Left lung (tissue), 10 donors: ENCODE measurements around the gene TBC1D22B. TPM values are rescaled to one million over a fixed set of nuclear protein-coding genes. Genes with fewer than 3 reads are reported as not detected.

Source experiments
- ATAC-seq: fragments of 200-7000 bp; cut with Tn5 transposase; one replicate; pipeline ENCODE4 v1.9.1; 2020; ENCODE audit warnings: moderate library complexity
- DNase-seq, 4 donors: peaks; one replicate each; pipeline ENCODE4 v3.0.0-alpha.2; 2013 to 2020
- H3K27ac ChIP-seq, 2 donors: fragments of 200-600 bp; sonication (generic) in 1 of 2; one replicate each; pipeline versions ENCODE4 v1.5.0 to v1.8.0; 2020 to 2021
- H3K27me3 ChIP-seq, 2 donors: fragments of 200-600 bp; sonication (generic) in 1 of 2; one replicate each; pipeline versions ENCODE4 v1.5.0 to v1.8.0; 2020 to 2021
- H3K36me3 ChIP-seq, 2 donors: fragments of 200-600 bp; sonication (generic) in 1 of 2; one replicate each; pipeline versions ENCODE4 v1.5.0 to v1.8.0; 2020 to 2021
- H3K4me1 ChIP-seq, 2 donors: fragments of 200-600 bp; one replicate each; pipeline ENCODE4 v1.8.0; 2021
- H3K4me3 ChIP-seq, 2 donors: fragments of 200-600 bp; sonication (generic) in 1 of 2; one replicate each; pipeline versions ENCODE4 v1.5.0 to v1.8.0; 2020 to 2021; ENCODE audit warnings: mild to moderate bottlenecking in 1 of 2
- H3K9me3 ChIP-seq, 2 donors: fragments of 200-600 bp; sonication (generic) in 1 of 2; one replicate each; pipeline versions ENCODE4 v1.5.0 to v1.8.0; 2020 to 2021
- intact Hi-C, 2 donors: fragments of 100-400 bp; cut with DNase I; formaldehyde crosslinking; loops; one replicate each; pipeline versions ENCODE4 v1.11.2 to v1.14.2; 2022
- polyA plus RNA-seq, 6 donors: library from polyadenylated mRNA; unstranded; fragments of 120-200 nt; gene quantifications; one replicate each; pipeline ENCODE4 v1.2.1, GENCODE V29; 2013; ENCODE audit not compliant: insufficient read length in 6 of 6
- total RNA-seq, 2 donors: library from RNA; stranded (reverse); fragmentation: NEBNext Ultra II Directional; extraction: Animal tissue kit (Norgen Biotek cat#: 25700); gene quantifications; one replicate each; pipeline ENCODE4 v1.2.1, GENCODE V29; 2021
- TF ChIP-seq, protein P1 (sequence below), 2 donors: fragments of 200-600 bp; sonication (generic) in 1 of 2; IDR thresholded peaks; one replicate each; pipeline versions ENCODE4 v1.5.0 to v1.8.0; 2021; ENCODE audit warnings: antibody characterized with exemption in 2 of 2
- donor health status: DM: no; HTN: yes; CAD: no.
- donor health status: DM: no; HTN: no; CAD: no.

TBC1D22B gene
- total and polyA plus RNA-seq, 8 donors = 10.7 to 14.6 (median 12.8) TPM

DNA sequence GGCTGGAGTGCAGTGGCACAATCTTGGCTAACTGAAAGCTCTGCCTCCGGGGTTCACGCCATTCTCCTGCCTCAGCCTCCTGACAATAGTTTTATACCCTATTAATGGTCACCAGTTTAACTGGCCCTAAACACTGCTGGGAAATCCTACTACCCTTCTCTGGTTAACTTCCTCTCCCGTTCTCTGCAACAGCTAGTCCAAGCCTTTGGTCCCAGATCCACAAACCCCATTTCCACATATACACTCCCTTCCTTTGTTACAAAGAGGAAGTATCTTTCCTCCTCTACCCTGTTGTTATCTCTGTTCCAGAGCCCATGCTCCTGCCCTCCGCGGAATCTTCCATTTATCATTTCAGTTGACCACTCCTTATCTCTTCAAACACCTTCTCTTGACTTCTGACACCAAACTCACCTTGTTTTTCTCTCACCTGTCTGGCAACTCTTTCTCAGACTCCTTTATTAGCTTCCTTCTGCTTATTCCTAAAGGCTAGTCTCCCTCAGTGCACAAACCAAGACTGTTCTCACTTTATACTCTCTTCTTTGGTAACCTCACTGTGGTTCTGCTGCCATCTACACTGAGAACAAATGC is 25.0 kb upstream of the TBC1D22B start:
- ATAC-seq = no peak
- H3K27ac ChIP-seq = no peak overlapping the region
- H3K9me3 ChIP-seq = no peaks in the 10 kb centered on the region
- no peak overlapping the region for H3K4me3 ChIP-seq
- intact Hi-C loops = no loop called here
- peaks cover 0 to 5% of the 10 kb centered on the region in 2 donors for H3K4me1 ChIP-seq
- no peaks in the 10 kb centered on the region for H3K27me3 ChIP-seq
- H3K36me3 ChIP-seq = no peaks in the 10 kb centered on the region
- TF ChIP-seq, protein P1, sequence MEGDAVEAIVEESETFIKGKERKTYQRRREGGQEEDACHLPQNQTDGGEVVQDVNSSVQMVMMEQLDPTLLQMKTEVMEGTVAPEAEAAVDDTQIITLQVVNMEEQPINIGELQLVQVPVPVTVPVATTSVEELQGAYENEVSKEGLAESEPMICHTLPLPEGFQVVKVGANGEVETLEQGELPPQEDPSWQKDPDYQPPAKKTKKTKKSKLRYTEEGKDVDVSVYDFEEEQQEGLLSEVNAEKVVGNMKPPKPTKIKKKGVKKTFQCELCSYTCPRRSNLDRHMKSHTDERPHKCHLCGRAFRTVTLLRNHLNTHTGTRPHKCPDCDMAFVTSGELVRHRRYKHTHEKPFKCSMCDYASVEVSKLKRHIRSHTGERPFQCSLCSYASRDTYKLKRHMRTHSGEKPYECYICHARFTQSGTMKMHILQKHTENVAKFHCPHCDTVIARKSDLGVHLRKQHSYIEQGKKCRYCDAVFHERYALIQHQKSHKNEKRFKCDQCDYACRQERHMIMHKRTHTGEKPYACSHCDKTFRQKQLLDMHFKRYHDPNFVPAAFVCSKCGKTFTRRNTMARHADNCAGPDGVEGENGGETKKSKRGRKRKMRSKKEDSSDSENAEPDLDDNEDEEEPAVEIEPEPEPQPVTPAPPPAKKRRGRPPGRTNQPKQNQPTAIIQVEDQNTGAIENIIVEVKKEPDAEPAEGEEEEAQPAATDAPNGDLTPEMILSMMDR (IDR thresholded peaks at IDR 0.05) = no peak
- DNase-seq = no peak

DNA sequence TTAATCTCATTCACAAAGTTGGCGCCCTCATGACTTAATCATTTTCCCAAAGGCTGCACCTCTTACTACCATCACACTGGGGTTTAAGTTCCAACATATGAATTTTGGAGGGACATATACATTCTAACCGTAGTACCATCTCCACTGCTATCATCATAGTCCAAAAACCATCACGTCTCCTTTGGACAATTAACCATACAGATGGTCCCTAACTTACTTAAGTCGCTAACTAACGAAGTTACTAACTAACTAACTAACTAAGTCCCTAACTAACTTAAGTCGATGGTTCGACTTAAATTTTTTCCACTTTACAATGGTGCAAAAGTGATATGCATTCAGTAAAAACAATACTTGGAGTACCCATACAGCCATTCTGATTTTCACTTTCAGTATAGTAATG is 24.0 kb upstream of the TBC1D22B start:
- no peak overlapping the region for H3K4me3 ChIP-seq
- no peaks in the 10 kb centered on the region for H3K9me3 ChIP-seq
- no peaks in the 10 kb centered on the region for H3K36me3 ChIP-seq
- H3K27ac ChIP-seq = no peak overlapping the region
- intact Hi-C loops = no loop called here
- DNase-seq (no peak), ATAC-seq (no peak)
- no peaks in the 10 kb centered on the region for H3K27me3 ChIP-seq
- TF ChIP-seq, protein P1 (IDR thresholded peaks at IDR 0.05) = no peak
- H3K4me1 ChIP-seq = peaks cover 0 to 5% of the 10 kb centered on the region in 2 donors

DNA sequence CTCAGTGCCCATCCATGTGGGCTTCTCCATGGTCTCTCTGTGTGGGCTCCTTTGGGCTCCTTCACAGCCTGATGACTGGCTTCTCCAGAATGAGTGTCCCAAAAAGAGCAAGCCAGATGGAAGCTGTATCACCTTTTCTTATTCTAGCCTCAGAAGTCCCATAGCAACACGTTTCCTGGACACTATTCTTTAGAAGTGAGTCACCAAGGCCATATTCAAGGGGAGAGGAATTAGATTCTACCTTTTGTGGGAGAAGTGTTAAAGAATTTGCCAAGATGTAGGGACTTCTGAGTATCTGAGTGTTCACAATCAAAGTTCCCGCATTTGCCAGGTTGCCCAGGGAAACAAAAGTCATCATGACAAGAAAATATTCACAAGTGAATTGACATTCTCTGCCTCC is 20.7 kb upstream of the TBC1D22B start:
- Histone ChIP-seq H3K36me3 (no peaks in the 10 kb centered on the region), H3K27me3 (no peaks in the 10 kb centered on the region), H3K9me3 (no peaks in the 10 kb centered on the region), H3K4me1 (peaks cover under 1 to 25% of the 10 kb centered on the region in 2 donors), H3K27ac (no peak overlapping the region), H3K4me3 (no peak overlapping the region)
- ATAC-seq (no peak), DNase-seq (no peak)
- intact Hi-C loops = no loop called here
- TF ChIP-seq, protein P1 (IDR thresholded peaks at IDR 0.05) = no peak

DNA sequence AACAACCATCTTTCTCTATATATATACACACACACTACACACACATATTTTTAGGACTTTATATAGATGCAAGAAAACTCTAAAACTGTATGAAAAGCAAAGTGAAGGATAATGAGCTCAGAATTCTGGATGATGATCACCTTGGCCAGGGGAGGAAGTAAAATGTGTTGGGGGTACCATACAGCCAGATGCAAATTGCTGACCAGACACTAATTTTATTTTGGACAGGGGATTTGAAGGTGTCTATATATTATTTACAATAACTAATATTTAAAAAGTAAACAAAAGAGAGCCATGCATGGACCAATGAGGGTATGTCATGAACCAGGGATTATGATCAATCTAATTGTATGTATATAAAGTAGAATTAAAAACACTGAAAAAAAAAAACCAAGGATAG is 19.8 kb upstream of the TBC1D22B start:
- intact Hi-C loops = no loop called here
- Histone ChIP-seq H3K27me3 (no peaks in the 10 kb centered on the region), H3K36me3 (no peaks in the 10 kb centered on the region), H3K4me1 (peaks cover 4 to 25% of the 10 kb centered on the region in 2 donors), H3K4me3 (no peak overlapping the region), H3K27ac (no peak overlapping the region), H3K9me3 (no peaks in the 10 kb centered on the region)
- ATAC-seq (no peak), DNase-seq (no peak)
- TF ChIP-seq, protein P1 (IDR thresholded peaks at IDR 0.05) = no peak

DNA sequence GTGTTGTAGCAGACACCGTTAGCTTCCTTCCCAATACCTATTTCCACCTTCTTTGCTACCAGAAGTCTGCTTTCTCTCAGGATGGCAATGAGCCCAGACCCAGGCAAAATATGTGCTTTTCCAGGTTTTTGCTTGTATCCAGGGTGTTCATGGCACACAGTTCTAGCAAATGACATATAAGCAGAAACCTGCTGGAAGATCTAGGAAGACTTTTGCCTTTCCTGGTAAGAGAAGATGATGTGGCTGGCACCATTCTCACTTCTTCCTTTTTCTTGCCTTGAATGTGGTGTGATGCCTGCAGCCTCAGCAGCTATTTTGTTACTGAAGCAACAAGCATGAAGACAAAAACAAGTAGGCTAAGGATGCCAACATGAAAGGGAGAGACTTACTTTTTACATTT is 19.2 kb upstream of the TBC1D22B start:
- Histone ChIP-seq H3K9me3 (no peaks in the 10 kb centered on the region), H3K36me3 (no peaks in the 10 kb centered on the region), H3K27me3 (no peaks in the 10 kb centered on the region), H3K4me1 (peaks cover 4 to 31% of the 10 kb centered on the region in 2 donors), H3K27ac (no peak overlapping the region), H3K4me3 (no peak overlapping the region)
- ATAC-seq (no peak), DNase-seq (no peak)
- intact Hi-C loops = no loop called here
- TF ChIP-seq, protein P1 (IDR thresholded peaks at IDR 0.05) = no peak
